NCI-H446 treated with DMSO at 0.1 percent for 48 hours (cell line): Measurements from ENCODE around the gene TIGD7.
A peak's percentile ranks its signal among the peaks of the same experiment; 100 is the strongest.
"Not testable (repeated sequence)": the region's sequence is repeated elsewhere in the genome, so short reads cannot be mapped to it uniquely, and the experiment has no call there.

Experiments used
- DNase-seq: peaks from one replicate; lab custom pipeline; 2025; lab: John Stamatoyannopoulos, UW

TIGD7 gene

DNA sequence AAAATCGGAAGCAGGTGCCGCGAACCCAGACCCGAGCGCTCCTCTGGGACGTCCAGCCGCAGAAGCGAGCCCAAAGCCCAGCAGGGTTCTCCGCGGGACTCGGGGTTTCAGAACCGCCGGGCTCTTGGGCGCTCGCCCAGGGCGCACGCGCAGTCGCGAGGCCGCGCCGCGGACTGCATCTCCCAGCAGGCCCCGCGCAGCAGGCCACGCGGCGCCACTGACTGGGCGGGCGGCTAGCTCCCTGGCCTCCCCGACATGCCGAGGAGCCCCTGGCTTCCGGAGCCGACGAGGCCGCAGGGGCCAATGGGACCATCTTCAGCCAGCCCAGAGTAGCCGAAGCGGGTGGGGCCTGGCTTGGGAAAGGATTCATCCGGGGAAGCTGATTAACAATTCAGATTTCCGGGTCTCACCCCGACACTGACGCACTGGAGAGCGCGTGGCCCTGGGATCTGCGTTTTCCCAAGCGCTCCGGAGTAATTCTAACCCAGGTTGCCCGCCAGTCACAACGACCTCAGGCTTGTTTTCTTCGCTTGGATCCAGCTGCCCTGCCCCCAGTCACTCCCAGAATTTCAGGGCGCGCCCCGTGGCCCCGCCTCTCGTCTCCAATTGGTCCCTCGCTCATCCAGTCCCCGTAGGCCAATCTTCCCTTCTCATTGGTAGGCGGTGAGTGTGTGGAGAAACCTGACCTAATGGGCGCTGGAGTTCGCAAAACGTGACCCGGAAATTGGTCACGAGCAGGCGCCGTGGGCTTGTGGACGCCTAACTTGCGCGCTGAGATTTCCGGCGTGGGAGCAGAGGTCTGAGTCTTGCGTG, 22.3 kb downstream of the TIGD7 start, which contains the start of gene ZNF263:
Gene ZNF263, plus strand, starts transcription at position 762 of the 813 bp plus-strand sequence. CDS start 328 bp downstream, outside the sequence.
- peak; percentile 94 for DNase-seq

DNA sequence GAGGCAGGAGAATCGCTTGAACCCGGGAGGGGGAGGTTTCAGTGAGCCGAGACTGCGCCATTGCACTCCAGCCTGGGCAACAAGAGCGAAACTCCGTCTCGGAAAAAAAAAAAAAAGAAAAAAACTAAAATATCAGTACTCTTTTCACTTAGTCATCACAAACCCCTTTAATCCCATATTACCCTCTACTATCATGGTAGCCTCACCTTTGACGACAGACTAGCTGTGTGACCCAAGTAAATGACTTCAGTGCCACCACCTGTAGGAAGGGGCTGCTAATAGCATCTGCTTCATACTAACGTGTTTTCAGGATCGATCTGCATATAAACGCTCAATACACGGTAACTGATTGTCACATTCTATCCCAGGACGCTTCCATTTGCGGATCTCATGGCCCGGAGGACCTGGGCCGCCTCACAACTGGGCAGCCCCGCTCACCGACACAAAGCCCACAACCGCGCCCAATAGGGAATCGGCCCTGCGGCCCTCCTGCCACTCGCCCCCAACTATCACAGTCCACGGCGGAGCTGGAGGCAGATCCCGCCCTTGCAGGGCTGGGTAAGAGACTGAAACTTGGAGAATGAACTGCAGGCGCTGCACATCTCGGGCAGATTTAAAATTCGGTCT, 23.0 kb downstream of the TIGD7 start:
- DNase-seq = peak; percentile 53

DNA sequence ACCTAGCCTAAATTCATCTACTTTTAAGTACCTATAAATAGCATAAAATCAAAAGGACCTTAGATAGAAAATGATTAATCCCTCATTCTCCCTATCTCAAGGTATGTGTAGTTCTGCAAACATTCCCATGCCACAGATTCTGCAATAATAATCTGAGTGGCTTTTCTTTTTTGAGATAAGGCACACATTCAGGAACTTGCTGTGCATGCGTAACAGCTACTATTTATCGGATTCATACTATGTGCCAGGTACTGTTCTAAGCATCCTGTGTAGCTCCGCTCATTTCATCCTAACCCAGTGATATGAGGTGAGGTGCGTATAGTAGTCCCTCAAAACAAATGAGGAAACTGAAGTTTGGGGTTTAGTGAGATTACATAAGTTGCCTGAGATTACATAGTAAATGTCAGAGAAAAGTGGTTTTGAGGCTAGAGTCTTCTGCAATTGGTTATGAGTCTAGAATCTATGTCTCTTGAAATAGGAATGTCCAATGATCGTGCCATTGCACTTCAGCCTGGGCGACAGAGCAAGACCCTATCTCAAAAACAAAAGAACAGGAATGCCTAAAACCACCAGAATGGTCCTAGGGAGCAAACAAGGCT, 23.9 kb downstream of the TIGD7 start:
- no peak for DNase-seq

DNA sequence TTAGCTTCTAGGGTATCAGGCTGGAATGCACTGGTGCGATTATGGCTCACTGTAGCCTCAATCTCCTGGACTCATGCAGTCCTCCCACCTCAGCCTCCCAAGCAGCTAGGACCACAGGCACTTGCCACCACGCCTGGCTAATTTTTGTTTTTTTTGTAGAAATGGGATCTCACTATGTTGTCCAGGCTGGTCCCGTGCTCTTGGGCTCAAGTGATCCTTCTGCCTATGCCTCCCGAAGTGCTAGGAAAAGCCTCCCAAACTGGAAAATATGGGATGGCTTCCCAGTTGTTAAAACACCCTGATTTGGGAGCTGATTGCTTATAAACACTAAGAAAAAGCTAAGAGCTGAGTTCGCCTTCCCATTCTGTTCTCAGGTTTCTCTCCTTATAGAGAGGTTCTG, 28.6 kb downstream of the TIGD7 start:
- DNase-seq = no peak

DNA sequence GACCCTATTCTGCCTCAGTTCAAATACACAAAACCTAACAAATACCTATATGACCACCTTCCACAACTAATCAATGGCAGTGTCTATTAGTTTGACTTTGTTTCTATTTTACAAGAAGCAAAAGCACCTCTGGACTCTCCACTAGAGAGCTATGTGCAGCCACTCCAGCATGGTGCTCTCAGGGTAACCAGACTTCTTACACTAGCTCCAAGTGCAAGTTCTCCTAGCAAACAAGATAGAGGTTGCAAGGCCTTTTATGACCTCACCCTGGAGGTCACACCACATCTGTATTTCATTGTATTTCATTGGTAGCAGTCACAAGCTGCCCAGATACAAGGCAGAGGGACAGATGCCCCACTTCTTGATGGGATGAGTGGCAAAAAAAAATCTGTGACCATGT, 30.3 kb downstream of the TIGD7 start:
- DNase-seq = no peak

DNA sequence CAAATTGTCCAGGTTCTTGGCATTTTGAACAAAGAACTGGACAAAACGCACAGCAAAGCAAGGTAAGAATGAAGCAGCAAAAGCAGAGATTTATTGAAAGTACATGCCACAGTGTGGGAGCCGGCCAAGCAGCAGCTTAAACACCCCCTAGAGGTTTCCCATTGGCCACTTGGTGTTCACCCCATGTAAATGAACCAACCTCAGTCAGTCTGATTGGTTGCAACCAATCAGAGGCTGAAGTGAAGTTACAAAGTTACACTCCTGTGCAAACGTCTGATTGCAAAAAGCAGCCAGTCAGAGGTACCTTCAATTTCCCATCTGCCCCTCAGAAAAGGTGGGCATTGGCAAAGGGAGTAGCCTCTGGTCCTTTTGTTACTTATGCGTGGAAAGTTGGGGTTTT, 30.7 kb downstream of the TIGD7 start:
- DNase-seq = no peak

DNA sequence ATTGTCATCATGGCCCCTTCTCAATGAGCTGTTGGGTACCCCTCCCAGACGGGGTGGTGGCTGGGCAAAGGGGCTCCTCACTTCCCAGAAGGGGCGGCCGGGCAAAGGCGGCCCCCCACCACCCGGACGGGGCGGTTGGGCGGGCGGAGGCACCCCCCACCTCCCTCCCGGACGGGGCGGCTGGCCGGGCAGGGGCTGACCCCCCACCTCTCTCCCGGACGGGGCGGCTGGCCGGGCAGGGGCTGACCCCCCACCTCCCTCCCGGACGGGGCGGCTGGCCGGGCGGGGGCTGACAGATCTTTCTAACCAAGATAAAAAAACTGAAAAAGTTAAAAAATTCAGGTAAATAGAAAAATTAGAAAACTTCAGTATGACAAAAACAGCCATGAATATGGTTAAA, 33.9 kb downstream of the TIGD7 start:
- DNase-seq = not testable (repeated sequence)

DNA sequence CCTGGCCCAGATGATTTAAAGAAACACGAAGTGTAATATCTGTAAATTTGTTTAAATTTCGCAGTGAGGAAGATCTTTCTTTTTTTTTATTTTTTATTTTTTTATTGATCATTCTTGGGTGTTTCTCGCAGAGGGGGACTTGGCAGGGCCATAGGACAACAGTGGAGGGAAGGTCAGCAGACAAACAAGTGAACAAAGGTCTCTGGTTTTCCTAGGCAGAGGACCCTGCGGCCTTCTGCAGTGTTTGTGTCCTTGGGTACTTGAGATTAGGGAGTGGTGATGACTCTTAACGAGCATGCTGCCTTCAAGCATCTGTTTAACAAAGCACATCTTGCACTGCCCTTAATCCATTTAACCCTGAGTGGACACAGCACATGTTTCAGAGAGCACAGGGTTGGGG, 34.5 kb downstream of the TIGD7 start:
- not testable (repeated sequence) for DNase-seq

DNA sequence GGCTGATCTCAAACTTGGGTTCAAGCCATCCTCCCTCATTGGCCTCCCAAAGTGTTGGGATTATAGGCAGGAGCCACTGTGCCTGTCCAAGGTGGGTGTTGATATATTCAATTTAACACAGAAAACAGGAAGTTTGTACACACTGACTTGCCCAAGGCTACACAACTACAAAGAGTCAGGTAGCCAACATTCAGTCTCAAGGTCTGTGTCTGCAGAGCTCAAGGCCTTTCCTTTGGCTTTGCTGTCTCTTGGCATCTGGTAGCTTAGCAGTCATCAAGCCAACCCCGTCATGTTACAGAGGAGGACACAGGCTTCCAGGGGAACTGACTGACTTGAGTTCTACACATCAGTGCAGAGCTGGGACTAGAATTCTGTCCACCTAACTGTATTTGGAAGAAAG, 36.9 kb downstream of the TIGD7 start:
- DNase-seq = no peak

DNA sequence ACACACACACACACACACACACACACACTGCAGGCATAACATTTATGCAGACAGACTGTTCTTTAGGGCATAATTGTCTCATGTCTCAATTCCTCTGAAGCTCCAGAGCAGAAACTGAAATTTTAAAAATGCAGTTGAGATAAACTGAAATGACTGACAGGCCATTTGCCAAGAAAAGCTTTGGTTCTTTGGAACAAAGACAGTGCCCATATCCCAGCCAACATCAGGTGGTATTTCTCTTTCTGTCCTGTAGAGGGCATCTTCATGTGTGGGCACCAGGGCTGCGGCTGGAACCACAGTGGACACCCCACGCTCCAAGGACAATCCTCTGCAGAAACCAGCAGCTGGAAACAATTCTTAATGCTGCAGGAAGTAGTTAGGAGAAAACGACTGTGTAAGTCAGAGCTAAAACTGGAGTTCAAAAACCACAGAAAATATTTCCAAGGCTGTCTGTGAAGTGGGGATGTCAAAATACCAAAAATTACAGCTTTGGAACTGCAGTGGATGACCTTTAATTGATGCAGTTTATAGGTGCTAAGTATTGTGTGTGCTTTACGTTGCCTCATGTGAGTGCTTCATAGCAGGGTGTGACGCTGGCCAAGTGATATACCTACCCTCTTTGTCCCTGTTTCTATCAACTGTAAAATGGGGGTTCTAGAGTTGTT, 38.2 kb downstream of the TIGD7 start:
- DNase-seq = no peak

DNA sequence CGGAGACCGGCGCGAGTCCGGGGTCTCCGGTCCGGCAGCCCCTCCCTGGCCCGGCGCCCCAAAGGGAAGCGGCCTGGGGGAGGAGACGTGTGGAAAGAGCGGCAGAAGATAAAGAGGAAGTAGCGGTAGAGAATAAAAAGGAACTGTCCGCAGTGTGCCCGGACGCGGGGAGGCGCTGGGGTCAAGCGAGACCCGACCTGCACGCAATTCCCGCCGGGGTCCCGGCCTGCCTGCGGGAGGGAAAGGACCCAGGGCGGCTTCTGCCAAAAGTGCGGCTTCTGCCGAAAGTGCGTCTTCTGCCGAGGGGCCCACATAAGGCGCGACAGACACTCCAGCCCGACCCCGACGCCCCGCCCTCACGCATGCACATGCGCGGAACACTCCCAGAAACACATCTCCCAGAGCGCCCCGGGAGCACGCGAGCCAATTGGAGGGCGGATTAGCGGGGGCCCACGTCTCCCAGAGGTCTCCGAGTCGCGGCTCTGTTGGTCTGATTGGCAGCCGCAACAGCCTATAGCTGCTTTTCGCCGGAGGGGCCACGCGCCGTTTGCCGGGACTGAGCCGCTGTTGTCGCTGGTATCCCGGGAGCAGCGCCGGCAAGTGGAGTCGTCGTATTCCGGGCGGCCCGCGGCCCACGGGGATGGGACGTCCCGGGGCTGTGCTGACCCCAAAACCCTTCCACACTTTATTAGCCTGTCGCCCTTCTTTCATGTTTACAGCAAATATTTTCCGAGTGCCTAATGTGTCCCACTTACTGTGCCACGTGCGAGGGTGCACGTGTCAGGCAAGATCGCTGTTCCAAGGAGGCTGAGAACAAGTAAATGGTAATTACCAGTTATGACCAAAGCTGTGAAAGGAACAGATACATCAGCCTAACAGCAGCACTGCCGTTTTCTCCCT, 40.8 kb downstream of the TIGD7 start:
- peak; percentile 96 for DNase-seq

DNA sequence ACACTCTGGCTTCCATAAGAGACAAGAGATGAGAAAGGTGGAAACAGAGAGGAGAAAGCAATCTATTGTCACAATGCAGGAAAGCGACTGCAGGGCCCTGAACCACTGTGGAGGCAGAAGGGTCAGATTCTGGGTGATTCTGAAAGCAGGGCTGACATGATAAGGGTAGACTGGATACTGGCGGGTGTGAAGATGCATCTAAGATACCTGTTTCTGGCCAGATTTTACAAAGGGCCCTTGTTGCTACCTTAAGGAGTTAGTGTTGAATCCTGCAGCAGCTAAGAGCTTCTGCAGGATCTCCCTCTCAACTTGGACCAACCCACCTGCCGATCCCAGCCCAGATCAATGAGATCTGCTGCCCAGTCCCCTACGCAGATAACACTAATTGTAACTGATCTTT, 42.7 kb downstream of the TIGD7 start:
- DNase-seq = no peak

DNA sequence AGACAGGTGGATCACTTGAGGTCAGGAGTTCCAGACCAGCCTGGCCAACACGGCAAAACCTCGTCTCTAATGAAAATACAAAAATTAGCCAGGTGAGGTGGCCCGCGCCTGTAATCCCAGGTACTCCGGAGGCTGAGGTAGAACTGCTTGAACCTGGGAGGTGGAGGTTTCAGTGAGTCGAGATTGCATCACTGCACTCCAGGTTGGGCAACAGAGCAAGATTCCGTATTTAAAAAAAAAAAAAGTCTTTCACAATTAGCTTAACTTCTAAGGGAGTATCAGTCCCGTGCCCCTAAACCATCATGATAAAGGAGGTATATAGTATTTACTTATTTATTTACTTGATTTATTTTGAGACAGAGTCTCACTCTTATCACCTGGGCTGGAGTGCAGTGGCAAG, 45.4 kb downstream of the TIGD7 start:
- DNase-seq = no peak

DNA sequence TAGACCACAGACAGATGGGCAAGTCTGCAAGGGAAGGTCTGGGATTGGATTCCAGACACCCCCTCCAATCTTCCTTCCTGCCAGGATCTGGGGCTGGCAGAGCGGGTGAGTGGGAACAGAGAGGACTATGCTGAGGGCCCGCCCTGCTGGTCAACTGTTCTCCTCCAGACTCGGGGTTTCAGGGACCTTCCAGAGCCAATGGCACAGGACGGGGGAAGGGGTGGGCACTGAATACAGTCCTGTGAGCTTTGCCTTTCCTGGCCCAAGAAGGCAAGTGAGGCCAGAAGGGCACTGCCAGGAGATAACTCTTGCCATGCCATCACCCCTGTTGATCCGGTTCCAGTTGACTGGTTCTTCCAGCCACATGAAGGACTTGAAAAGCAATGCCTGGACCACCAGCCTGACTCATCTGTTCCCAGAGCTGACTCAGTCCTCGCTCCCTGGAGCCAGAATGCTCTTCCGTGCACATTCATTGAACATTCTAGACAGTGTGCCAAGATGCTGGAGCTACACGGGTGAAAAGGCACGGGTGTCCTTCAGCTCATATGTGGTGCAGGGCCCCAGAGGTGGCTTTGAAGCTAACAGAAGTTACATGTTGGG, 48.3 kb downstream of the TIGD7 start:
- DNase-seq = no peak

DNA sequence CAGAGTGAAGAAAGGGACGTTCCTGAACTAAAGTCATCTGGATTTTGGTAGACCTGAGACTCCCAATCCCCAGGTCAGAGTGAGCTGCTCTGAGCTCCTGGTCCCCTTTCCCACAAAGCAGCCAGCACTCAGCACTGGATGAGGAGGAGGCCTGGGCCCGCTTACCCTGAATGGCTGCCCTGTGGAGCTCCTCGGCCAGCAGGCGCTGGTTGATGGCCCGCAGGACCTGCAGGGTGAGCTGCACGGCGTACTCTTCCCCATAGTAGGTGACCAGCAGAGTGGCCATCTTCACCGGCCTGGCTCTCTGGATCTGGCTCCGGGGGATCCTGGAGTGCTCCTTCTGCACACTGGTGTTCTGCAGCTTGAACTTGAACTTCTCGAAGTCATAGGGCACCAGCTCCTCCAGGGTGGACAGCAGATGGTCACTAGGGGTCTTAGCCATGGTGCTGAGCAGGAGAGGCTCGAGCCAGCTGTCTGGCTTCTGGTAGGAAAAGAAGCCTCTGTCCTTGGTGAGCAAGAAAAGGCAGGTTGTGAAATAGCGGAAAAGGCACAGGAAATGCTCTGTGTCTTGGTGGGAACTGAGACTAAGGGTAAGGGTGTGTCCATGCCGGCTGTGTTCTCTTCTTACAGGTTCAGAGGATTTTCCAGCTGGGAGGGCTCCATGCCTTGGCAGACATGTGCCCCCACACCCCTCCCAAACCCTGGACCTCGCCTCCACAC, 48.9 kb downstream of the TIGD7 start, which contains the start of gene MEFV:
Gene MEFV, minus strand, starts transcription at position 488 of the 720 bp plus-strand sequence. Its CDS starts 46 bp downstream, at position 442.
- DNase-seq = peak; percentile 16

DNA sequence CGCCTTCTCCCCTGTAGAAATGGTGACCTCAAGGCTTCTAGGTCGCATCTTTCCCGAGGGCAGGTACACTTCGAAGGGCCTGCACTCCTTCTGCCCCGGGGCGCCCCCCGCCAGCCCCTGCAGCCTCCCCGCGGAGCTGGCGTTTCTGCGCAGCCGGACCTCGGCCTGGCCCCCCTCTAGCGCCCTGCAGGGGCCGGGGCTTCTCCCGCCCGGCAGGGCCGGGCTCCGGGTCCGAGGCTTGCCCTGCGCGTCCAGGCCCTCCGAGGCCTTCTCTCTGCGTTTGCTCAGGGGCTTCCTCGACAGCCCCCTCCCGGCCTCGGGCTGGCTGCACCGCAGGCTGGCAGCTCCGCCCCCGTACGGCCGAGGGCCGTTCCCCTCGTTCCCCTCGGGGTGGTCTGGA, 50.9 kb downstream of the TIGD7 start:
- no peak for DNase-seq

DNA sequence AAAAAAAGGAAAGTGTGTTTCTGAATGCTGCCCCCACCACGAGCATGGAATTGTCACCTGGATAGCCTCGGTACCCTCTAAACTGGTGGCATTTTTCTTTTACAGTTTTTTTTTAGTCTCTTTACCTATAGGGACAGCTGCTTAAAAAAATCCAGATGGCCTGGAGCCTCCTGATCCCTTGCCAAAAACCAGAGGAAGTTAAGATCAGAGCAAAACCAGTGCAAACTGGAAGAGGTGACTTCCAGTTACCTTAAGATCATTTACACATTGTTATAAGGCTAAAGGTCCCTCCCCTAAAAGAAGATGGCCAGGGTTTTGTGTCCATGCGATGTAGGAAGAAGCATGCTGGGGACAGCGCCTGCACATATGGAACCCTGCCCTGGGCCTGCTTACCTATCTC, 52.3 kb downstream of the TIGD7 start:
- DNase-seq = no peak

DNA sequence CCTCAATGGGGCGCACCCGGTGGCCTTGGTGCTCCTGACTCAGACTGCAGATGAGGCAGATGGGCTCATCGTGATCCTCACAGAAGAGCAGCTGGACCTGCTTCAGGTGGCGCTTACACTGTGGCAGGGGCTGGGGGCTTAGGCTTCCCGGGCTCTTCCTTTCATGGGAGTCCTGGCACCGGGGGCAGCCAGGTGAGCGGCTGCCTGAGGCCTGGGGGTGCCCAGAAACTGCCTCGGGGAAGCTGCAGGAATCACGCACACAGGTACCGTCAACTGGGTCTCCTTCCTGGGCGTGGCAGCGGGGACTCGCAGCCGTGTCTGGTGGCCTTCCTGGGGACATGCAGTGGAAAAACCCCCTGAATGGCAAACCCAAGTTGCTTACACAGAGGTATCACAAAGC, 55.8 kb downstream of the TIGD7 start:
- DNase-seq = no peak

DNA sequence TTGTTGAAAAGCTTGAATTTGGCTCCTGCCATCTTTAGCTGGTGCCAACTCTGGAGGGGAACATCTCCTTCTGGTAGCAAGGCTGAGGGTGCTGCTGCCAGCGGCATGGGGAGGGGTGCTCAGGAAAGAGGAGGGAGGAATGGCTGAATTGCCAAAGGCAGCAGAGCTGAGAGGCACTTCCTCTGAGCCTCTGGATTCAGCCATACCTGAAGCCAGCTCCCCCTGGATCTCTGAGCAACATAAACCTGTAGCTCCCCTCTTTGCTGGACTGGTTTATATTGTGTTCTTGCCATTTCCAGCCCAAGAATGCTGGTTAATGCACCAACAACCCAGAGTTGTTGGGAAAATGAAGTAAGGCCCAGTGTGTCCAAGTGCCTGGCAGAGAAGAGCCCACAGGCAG, 56.2 kb downstream of the TIGD7 start:
- no peak for DNase-seq
